NCI-H128 (cell line): ENCODE results near the gene SMPD3.

Experiments used
- DNase-seq: peaks from one replicate; lab custom pipeline; 2025; ENCODE audit not compliant: unreplicated experiment; lab: John Stamatoyannopoulos, UW

SMPD3 gene

GRCh38 chr16:68370581-68371275 lies 77.6 kb downstream of the SMPD3 start:
- DNase-seq, result no peak

GRCh38 chr16:68369697-68370580 lies 78.4 kb downstream of the SMPD3 start:
- no peak for DNase-seq

GRCh38 chr16:68369168-68369567 lies 79.1 kb downstream of the SMPD3 start:
- no peak for DNase-seq

DNA sequence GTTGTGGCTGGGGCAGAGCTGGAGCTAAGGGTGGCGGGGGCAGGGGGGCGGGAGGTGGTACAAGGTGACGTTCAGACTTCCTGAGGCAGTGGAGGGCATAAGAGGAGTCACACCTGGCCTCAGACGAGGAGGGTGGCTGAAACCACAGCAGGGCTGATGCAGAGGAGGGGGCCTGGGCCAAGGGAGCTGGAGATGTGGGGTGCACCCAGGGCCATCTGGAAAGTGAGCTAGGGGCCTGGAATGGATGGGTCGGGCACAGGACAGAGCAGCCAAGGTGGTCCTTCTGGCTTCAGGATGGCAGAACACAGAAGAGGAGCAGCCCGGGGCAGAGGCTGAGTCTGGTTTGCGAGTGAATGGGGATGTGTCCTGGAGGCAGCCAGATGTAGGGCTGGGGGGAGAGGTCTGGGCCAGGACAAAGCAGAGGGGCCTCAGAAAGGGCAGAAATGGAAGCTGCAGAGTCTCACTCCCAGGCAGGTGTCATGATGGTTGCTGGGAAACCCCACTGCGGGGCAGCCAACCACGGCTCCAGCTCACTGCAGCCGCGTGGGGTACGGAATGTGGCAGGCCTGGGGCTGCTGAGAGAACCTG lies 79.9 kb downstream of the SMPD3 start:
- DNase-seq, result no peak

GRCh38 chr16:68367891-68368290 lies 80.4 kb downstream of the SMPD3 start:
- DNase-seq, result no peak

- DNase-seq, result no peak
Measured at GRCh38 chr16:68367440-68367839, 80.9 kb downstream of the SMPD3 start.

GRCh38 chr16:68367030-68367429 lies 81.3 kb downstream of the SMPD3 start:
- DNase-seq, result no peak

- no peak for DNase-seq
Measured at GRCh38 chr16:68366062-68366461, 82.2 kb downstream of the SMPD3 start.

- no peak for DNase-seq
Measured at GRCh38 chr16:68365167-68365817, 83.0 kb downstream of the SMPD3 start.

GRCh38 chr16:68364561-68364998 lies 83.7 kb downstream of the SMPD3 start:
- DNase-seq, result no peak

DNA sequence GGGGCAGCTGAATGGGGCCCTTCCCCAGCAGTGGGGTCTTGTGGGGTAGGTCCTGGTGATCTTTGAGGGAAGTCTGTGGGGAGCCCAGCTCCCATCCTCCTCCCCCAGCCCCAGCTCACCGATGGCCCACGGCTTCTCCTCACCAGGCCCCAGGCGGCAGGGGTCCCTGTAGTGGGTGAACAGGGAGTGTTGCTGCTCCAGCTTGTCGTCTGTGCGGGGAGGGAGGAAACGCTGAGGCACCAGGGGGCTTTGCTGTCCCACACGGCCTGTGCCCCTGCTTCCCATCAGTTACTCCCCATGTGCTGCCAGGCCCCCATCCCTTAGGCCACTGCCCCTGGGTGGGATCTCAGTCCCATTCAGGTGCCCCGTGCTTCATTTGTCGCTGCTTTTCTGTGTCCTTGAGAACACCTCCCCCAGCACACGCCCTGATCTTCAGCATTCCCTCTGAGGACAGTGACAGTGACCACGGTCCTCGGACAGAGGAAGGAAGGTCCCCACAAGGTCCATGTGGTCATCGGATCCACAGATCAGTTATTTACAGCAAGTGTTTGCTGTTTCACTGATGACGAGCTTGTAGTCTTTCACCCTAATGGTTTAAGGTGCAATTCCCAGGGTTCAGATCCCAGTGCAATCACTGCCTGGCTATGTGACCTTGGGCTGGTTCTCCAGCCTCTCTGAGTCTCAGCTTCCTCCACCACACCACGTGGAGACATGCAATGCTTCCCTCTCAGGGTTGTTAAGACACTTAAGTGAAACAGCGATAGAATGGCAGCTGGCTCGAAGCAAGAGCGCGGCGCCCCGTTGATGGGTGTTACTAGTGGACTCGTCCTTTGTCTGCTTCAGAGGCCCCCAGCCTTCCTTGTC lies 84.4 kb downstream of the SMPD3 start:
- no peak for DNase-seq

- DNase-seq, result no peak
Measured at GRCh38 chr16:68362947-68363657, 85.2 kb downstream of the SMPD3 start.

DNA sequence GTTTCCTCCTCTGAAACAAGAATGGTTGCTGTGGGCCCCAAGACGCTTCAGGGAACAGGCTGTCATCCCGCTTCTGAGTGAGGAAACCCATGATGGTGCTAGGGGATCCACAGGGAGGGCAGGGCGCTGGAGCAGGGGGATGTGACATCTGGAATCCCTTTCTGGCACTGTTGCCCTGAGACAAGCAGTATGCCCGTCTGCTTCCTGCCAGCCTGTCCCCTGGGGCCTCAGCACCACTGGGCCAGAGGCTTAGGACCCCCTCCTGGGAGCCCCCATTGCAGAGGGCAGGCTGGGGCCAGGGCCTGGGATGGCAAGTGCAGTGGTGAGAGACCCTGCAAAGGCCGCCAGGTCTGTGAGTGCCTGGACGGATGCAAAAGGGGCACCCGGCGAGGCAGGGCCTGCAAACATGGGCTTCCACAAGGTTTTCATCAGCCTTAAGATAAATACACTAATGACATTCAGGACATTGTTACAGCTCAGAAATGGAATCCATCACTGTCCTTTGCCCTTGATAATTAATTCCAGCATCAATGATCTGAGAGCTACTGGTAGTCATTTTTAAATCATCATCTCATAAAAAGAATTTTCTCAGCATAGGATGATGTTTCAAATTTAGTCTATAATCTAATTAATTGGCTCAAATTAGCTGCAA lies 85.9 kb downstream of the SMPD3 start:
- no peak for DNase-seq

DNA sequence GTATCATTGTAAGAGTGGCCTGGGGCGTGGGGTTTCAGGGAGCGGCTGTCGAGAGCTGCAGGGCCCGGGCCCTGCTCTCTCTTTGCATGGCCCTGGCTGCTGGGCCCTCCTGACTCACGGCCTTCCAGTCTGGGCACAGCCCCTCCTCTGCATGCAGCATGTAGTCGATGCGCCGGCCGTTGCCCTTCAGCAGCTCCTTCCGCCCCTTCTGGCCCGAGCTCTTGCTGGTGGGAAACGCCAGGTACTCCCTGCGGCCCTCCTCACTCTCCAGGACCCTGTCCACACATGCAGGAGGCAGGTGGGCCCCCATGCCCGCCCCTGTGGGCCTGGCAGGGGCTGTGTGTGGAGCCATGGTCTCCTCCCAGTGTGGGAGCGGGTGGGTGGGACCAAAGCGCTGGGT lies 86.8 kb downstream of the SMPD3 start:
- DNase-seq, result no peak

DNA sequence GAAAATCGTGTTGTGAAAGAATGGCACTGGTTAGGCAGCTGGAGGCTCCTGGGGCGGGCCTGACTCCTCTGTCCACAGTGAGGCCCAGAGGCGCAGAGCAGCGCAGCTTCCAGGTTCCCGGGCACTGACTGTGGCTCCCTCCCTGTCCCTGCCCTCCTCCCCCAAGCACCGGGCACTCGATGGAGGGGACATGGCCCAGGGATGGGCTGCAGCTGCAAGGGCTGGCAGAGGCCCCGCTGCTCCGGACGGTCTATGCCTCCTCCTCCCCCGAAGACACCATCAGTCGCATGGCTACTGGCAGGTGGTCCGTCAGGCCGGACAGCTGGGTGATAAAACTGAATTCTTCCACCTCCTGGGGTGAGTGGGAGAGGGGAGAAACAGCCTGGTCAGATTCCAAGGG lies 87.4 kb downstream of the SMPD3 start:
- no peak for DNase-seq

DNA sequence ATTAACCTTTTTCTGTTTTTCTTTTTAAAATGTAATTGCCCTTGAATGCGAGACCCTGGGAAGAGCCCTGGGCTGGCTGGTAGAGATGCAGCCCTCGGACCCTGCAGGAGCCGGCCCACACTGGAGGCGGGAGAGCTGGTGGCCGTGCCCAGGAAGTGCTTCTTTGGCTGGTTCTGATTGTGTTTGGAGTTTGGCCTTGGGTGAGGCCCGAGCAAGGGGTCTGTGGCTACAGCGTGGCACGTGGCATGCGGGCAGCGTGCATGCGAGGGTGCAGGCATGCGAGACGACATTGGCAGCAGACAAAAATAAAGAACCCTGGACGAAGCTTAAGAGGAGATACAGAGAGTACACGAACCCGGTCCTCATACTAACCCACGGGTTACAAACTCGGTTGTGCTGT lies 87.8 kb downstream of the SMPD3 start:
- DNase-seq, result no peak

DNA sequence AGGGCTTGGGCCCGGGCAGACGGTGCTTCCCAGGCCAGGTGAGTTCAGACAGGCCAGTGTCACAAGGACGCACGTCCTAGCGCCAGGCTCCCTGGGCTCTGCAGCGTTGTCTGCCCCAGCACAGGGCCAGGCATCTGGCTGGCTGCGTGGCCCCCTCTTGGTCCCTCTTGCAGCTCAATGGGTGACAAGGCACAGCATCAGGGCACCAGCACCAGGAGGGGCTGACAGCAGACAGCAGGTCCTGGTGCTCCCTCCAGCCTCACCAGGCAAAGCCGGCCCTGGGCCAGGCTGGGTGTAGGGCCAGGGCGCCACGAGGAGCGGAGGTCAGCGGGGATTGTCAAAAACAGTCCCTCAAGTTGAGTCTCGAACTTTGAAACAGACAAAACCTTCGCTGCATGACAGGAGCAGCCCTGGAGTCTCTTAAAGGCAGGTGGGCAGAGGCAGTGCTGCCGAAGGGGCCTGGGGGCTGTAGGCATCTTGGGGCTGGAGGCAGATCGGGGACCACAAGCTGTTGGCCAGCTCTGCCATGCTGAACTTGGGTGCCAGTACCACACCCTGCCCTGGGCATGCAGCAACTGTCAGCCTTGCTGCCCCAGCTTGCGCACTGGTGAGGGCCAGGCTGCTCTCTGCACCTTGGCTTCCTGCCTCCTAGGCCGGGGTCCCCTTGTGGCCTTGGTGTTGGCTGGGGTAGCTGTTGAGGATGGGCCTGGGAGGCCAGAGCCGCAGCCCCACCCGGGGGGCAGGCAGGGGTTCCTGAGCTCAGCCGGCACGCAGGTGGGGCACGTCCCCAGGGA lies 88.7 kb downstream of the SMPD3 start:
- DNase-seq, result no peak

- DNase-seq, result no peak
Measured at GRCh38 chr16:68358951-68359350, 89.4 kb downstream of the SMPD3 start.

- no peak for DNase-seq
Measured at GRCh38 chr16:68357923-68358322, 90.4 kb downstream of the SMPD3 start.
